CD14-positive monocyte (primary cell): ENCODE data around the gene PODN. TPM values are rescaled to one million over a fixed set of nuclear protein-coding genes. Genes with fewer than 3 reads are reported as not detected.

Source experiments
- DNase-seq, 3 donors: peaks; one replicate each; pipeline ENCODE4 v3.0.0-alpha.2; 2011 to 2022
- H2AFZ ChIP-seq: 2 replicates; pipeline ENCODE4 v1.6.0; 2012; ENCODE audit warnings: mild to moderate bottlenecking, low read depth, low read length, inconsistent platforms; ENCODE audit not compliant: insufficient read depth, poor library complexity, severe bottlenecking
- H3K27ac ChIP-seq, 2 donors: 1 replicate in 1 of 2; 2 replicates in 1 of 2; pipeline ENCODE4 v1.5.1; 2012 to 2013; ENCODE audit warnings: low read length in 2 of 2, control low read depth in 1 of 2, inconsistent platforms in 1 of 2, low read depth in 1 of 2, mild to moderate bottlenecking in 1 of 2
- H3K27me3 ChIP-seq, 2 donors: one replicate each; pipeline versions ENCODE4 v1.6.0 to v1.6.1; 2011 to 2013; ENCODE audit warnings: low read length in 2 of 2; ENCODE audit not compliant: control insufficient read depth in 2 of 2, insufficient read depth in 2 of 2
- H3K36me3 ChIP-seq, 2 donors: replicated peaks in 1 of 2; 1 replicate in 1 of 2; 2 replicates in 1 of 2; pipeline versions ENCODE4 v1.5.1 to v1.6.1; 2012 to 2013; ENCODE audit warnings: low read length in 2 of 2, control low read depth in 1 of 2, inconsistent platforms in 1 of 2, mild to moderate bottlenecking in 1 of 2; ENCODE audit not compliant: insufficient read depth in 2 of 2, control insufficient read depth in 1 of 2
- H3K4me1 ChIP-seq, 2 donors: 1 replicate in 1 of 2; 2 replicates in 1 of 2; pipeline versions ENCODE4 v1.5.1 to v1.6.1; 2012 to 2013; ENCODE audit warnings: low read length in 2 of 2, control low read depth in 1 of 2, inconsistent platforms in 1 of 2, mild to moderate bottlenecking in 1 of 2, moderate library complexity in 1 of 2; ENCODE audit not compliant: insufficient read depth in 2 of 2, control insufficient read depth in 1 of 2
- H3K4me2 ChIP-seq: replicated peaks from 2 replicates; pipeline ENCODE3; 2012; ENCODE audit warnings: low read length, moderate library complexity, mild to moderate bottlenecking; ENCODE audit not compliant: poor library complexity, severe bottlenecking; ENCODE audit errors: extremely low read depth
- H3K4me3 ChIP-seq, 3 experiments: fragments of 200-600 bp in 1 of 3; sonication (generic) in 1 of 3; replicated peaks in 1 of 3; 1 replicate in 2 of 3; 2 replicates in 1 of 3; pipeline ENCODE4 v1.5.1; 2011 to 2013; ENCODE audit warnings: low read length in 3 of 3, mild to moderate bottlenecking in 3 of 3, control low read depth in 2 of 3, low read depth in 2 of 3, inconsistent platforms in 1 of 3, moderate library complexity in 1 of 3
- H3K79me2 ChIP-seq: 2 replicates; pipeline ENCODE4 v1.6.0; 2012; ENCODE audit warnings: mild to moderate bottlenecking, control low read depth, inconsistent platforms, low read length, moderate library complexity; ENCODE audit not compliant: insufficient read depth
- H3K9ac ChIP-seq: 2 replicates; pipeline ENCODE4 v1.6.0; 2017; ENCODE audit warnings: low read length, mild to moderate bottlenecking; ENCODE audit not compliant: insufficient read depth, poor library complexity, severe bottlenecking
- H3K9me3 ChIP-seq, 2 donors: replicated peaks in 1 of 2; 1 replicate in 1 of 2; 2 replicates in 1 of 2; pipeline versions ENCODE4 v1.5.1 to v1.6.1; 2012 to 2013; ENCODE audit warnings: low read length in 2 of 2, control low read depth in 1 of 2; ENCODE audit not compliant: control insufficient read depth in 1 of 2, insufficient read depth in 1 of 2
- H4K20me1 ChIP-seq: 2 replicates; pipeline ENCODE4 v1.6.0; 2012; ENCODE audit warnings: mild to moderate bottlenecking, low read length, control low read depth, moderate library complexity; ENCODE audit not compliant: insufficient read depth
- H3K27ac Mint-ChIP-seq, 7 donors: one replicate each; pipeline ENCODE4 v1.8.0; 2020; ENCODE audit warnings: mild to moderate bottlenecking in 7 of 7, mixed read lengths in 7 of 7, moderate library complexity in 6 of 7, inconsistent platforms in 2 of 7
- H3K27me3 Mint-ChIP-seq, 3 donors: one replicate each; pipeline ENCODE4 v1.8.0; 2021 to 2022; ENCODE audit warnings: low read depth in 3 of 3, mild to moderate bottlenecking in 3 of 3, mixed read lengths in 3 of 3, moderate library complexity in 3 of 3, inconsistent platforms in 1 of 3
- H3K36me3 Mint-ChIP-seq, 2 donors: one replicate each; pipeline ENCODE4 v1.8.0; 2020; ENCODE audit warnings: mixed read lengths in 2 of 2, inconsistent platforms in 1 of 2, mild to moderate bottlenecking in 1 of 2
- H3K4me1 Mint-ChIP-seq: one replicate; pipeline ENCODE4 v1.8.0; 2020; ENCODE audit warnings: mild to moderate bottlenecking, mixed read lengths
- H3K4me3 Mint-ChIP-seq, 2 donors: one replicate each; pipeline ENCODE4 v1.8.0; 2020; ENCODE audit warnings: mild to moderate bottlenecking in 2 of 2, mixed read lengths in 2 of 2, moderate library complexity in 1 of 2
- H3K9me3 Mint-ChIP-seq, 7 donors: one replicate each; pipeline ENCODE4 v1.8.0; 2020 to 2022; ENCODE audit warnings: mixed read lengths in 7 of 7, mild to moderate bottlenecking in 6 of 7, moderate library complexity in 6 of 7, inconsistent platforms in 2 of 7
- CTCF ChIP-seq: fragments of 200-600 bp; IDR thresholded peaks from one replicate; pipeline ENCODE4 v1.8.0; 2022; ENCODE audit warnings: antibody characterized with exemption, mild to moderate bottlenecking
- WGBS: methylation state at CpG from one replicate; pipeline ENCODE4 v1.1.5; 2013; ENCODE audit warnings: missing lambda C conversion rate; ENCODE audit not compliant: insufficient coverage; 5-methylcytosine and 5-hydroxymethylcytosine counted together
- intact Hi-C, 2 donors: fragments of 100-400 bp; cut with micrococcal nuclease; formaldehyde crosslinking; loops; one replicate each; pipeline versions ENCODE4 v1.15.0 to v1.15.1; 2023
- polyA plus RNA-seq, 3 donors: library from polyadenylated mRNA; depleted of rRNA in 1 of 3; unstranded in 2 of 3; stranded (reverse) in 1 of 3; fragments of 300-500 nt in 2 of 3; fragments of >200 nt in 1 of 3; fragmentation: Illumina TruSeq in 2 of 3; gene quantifications; 1 replicate in 2 of 3; 2 replicates in 1 of 3; pipeline ENCODE4 v1.2.3, GENCODE V29; 2012 to 2021

Gene PODN
- polyA plus RNA-seq, 3 donors, result not detected

- no peak overlapping the region for H2AFZ ChIP-seq
- no peaks in the 10 kb centered on the region for H3K79me2 ChIP-seq
- no peak overlapping the region for H3K27ac ChIP-seq
- no peak for DNase-seq
- no peaks in the 10 kb centered on the region for H3K27me3 ChIP-seq
- H3K27me3 Mint-ChIP-seq, result no peaks in the 10 kb centered on the region
- H3K9ac ChIP-seq, result no peak overlapping the region
- TF ChIP-seq CTCF, result no peak
- intact Hi-C loops, result no loop called here
- no peaks in the 10 kb centered on the region for H3K4me1 Mint-ChIP-seq
- WGBS, result 96% methylated on average over 9 of the region's 12 CpGs
- no peaks in the 10 kb centered on the region for H4K20me1 ChIP-seq
- H3K4me1 ChIP-seq, result no peaks in the 10 kb centered on the region
- no peaks in the 10 kb centered on the region for H3K9me3 ChIP-seq
- H3K4me2 ChIP-seq, result no peak overlapping the region
- H3K36me3 ChIP-seq, result no peaks in the 10 kb centered on the region
- no peaks in the 10 kb centered on the region for H3K9me3 Mint-ChIP-seq
- no peak overlapping the region for H3K27ac Mint-ChIP-seq
- no peak overlapping the region for H3K4me3 ChIP-seq
- H3K36me3 Mint-ChIP-seq, result no peaks in the 10 kb centered on the region
- H3K4me3 Mint-ChIP-seq, result no peak overlapping the region
Measured at GRCh38 chr1:53070621-53071020, 8.6 kb downstream of the PODN start.

DNA sequence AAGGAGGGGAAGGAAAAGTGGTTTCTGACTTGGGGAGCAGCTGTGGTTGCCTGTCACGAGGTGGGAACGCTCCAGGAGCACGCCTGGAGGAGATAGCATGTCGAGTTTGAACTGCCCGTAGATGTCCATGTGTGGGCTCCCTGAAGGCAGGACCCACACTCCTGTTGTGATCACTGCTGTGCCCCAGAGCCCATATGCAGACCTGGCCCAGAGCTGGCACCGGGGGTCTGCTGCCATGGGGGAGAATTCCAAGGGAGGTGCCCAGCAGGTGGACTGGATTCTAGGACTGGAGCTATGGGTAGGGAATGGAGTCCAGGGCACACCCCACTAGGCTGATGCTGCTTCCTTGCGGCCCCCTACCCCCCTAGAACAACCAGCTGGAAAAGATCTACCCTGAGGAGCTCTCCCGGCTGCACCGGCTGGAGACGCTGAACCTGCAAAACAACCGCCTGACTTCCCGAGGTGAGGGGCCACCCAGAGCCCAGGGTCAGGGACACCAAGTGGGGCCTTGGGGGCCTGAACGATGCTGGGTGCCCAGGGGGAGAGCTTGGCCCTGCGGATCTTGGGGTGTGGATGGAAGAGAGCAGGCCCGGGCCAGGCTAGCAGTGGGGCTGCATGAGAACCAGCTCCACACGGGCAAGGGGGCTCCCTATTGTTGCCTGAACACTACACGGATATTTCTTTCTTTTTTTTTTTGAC lies 9.3 kb downstream of the PODN start:
- H2AFZ ChIP-seq, result no peak overlapping the region
- Mint-ChIP-seq H3K27ac (peak overlapping the region in 1 of 7 donors; percentile 31), H3K4me3 (no peak overlapping the region), H3K36me3 (no peaks in the 10 kb centered on the region), H3K4me1 (no peaks in the 10 kb centered on the region), H3K9me3 (no peaks in the 10 kb centered on the region), H3K27me3 (no peaks in the 10 kb centered on the region)
- no peaks in the 10 kb centered on the region for H3K9me3 ChIP-seq
- 89% methylated on average over 13 of the region's 17 CpGs for WGBS
- H3K27ac ChIP-seq, result no peak overlapping the region
- H3K9ac ChIP-seq, result no peak overlapping the region
- intact Hi-C loops, result no loop called here
- no peaks in the 10 kb centered on the region for H4K20me1 ChIP-seq
- no peaks in the 10 kb centered on the region for H3K4me1 ChIP-seq
- TF ChIP-seq CTCF, result no peak
- no peak for DNase-seq
- no peaks in the 10 kb centered on the region for H3K27me3 ChIP-seq
- H3K4me3 ChIP-seq, result no peak overlapping the region
- H3K4me2 ChIP-seq, result no peak overlapping the region
- H3K36me3 ChIP-seq, result no peaks in the 10 kb centered on the region
- no peaks in the 10 kb centered on the region for H3K79me2 ChIP-seq
